ENCODE data around the gene NEDD4L. TPM values are rescaled to one million over a fixed set of nuclear protein-coding genes. Genes with fewer than 3 reads are reported as not detected.

NEDD4L gene
- total and polyA plus RNA-seq, 10 of the 15 experiments (the other 5 are each of a cell fraction or from before 2014, with no cell fraction given), result 7.4 to 24.0 (median 17.7) TPM

DNA sequence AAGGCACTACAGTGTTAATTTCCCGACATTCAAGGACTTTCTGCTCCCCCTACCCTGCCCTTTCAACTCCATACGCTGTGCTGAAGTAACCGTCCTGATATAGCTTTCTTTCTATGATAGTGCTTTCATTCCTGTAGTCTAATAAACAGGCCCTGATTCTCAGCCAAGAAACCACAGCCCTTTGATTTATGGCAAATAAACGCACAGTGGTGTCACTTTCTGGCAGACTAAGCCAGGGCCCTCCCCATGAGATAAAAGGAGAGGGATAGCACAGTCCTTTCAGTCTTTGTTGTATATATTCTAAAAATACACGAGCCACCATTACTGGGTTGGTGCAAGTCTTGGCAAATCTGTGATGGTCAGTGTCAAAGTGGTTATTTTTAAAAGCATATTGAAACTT lies 293.7 kb downstream of the NEDD4L start:
- TF ChIP-seq CBX3 (IDR thresholded peaks at IDR 0.05; ENCODE audit: borderline replicate concordance, low read depth) (no peak), ZNF622 (IDR thresholded peaks at IDR 0.05) (no peak), RUNX3 (IDR thresholded peaks at IDR 0.05; ENCODE audit: low read length) (peak; percentile 29; the same call in 1 of the 2 replicates), PAX8 (IDR thresholded peaks at IDR 0.05) (no peak)
- TF ChIP-seq, protein P1, sequence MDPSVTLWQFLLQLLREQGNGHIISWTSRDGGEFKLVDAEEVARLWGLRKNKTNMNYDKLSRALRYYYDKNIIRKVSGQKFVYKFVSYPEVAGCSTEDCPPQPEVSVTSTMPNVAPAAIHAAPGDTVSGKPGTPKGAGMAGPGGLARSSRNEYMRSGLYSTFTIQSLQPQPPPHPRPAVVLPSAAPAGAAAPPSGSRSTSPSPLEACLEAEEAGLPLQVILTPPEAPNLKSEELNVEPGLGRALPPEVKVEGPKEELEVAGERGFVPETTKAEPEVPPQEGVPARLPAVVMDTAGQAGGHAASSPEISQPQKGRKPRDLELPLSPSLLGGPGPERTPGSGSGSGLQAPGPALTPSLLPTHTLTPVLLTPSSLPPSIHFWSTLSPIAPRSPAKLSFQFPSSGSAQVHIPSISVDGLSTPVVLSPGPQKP (IDR thresholded peaks at IDR 0.05; ENCODE audit: low read depth, low read length), result no peak
- TF ChIP-seq, protein P2, sequence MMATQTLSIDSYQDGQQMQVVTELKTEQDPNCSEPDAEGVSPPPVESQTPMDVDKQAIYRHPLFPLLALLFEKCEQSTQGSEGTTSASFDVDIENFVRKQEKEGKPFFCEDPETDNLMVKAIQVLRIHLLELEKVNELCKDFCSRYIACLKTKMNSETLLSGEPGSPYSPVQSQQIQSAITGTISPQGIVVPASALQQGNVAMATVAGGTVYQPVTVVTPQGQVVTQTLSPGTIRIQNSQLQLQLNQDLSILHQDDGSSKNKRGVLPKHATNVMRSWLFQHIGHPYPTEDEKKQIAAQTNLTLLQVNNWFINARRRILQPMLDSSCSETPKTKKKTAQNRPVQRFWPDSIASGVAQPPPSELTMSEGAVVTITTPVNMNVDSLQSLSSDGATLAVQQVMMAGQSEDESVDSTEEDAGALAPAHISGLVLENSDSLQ (IDR thresholded peaks at IDR 0.05), result no peak
- ATAC-seq (no peak), FAIRE-seq (no peak), DNase-seq (ENCODE audit: low read depth, low spot score) (no peak)
- Histone ChIP-seq H4K20me1 (ENCODE audit: control insufficient read depth, insufficient read depth) (no peaks in the 10 kb centered on the region), H3K9me3 (replicated peaks; ENCODE audit: control insufficient read depth, insufficient read depth, low read length) (no peaks in the 10 kb centered on the region), H3K79me2 (ENCODE audit: control insufficient read depth, insufficient read depth, low read length) (no peaks in the 10 kb centered on the region), H3K27me3 (replicated peaks in 1 of 2; ENCODE audit: control insufficient read depth in 2 of 2, insufficient read depth in 2 of 2, low read length in 1 of 2) (no peaks in the 10 kb centered on the region), H3K4me1 (ENCODE audit: control insufficient read depth, insufficient read depth, low read length) (no peaks in the 10 kb centered on the region), H3K9ac (ENCODE audit: control insufficient read depth, insufficient read depth, low read length) (no peak overlapping the region), H3K27ac (ENCODE audit: control insufficient read depth, insufficient read depth) (no peak overlapping the region), H2AFZ (ENCODE audit: control insufficient read depth, low read depth, low read length) (no peak overlapping the region), H3K4me3 (no peak overlapping the region), H3K36me3 (ENCODE audit: control insufficient read depth in 2 of 2, insufficient read depth in 2 of 2, low read length in 1 of 2) (no peaks in the 10 kb centered on the region; a peak in 2 of 4 replicates), H3K4me2 (ENCODE audit: control insufficient read depth, insufficient read depth) (no peak overlapping the region)
- 57% methylated on average over 5 of the region's 5 CpGs for WGBS (ENCODE audit: insufficient coverage, insufficient replicate concordance, low lambda C conversion rate, missing lambda C conversion rate)
- in situ Hi-C loops (cut with MboI) (no loop called here), intact Hi-C loops (cut with micrococcal nuclease; ENCODE audit: unreplicated experiment) (no loop called here)
- ChIA-PET RAD21 (ENCODE audit: unreplicated experiment) (no interaction called here), SMC1A (ENCODE audit: uncharacterized antibody, unreplicated experiment) (interaction anchor here (0.5 kb wide), 1 partner anchor 141 kb away, joined by 3 read pairs; no protein-coding TSS in a partner anchor), POLR2A (interaction anchor here (0.5 kb wide), 1 partner anchor 216 kb away, joined by 3 read pairs; no protein-coding TSS in a partner anchor), CTCF (no interaction called here)
- BruUV-seq (replicated peaks), result no TSS peak
